GM12892 (cell line): ENCODE results near the gene SDCCAG8.

Experiments used
- POLR2AphosphoS5 ChIP-seq: IDR thresholded peaks from 2 replicates; pipeline ENCODE4 v1.6.1; 2011; ENCODE audit warnings: low read depth, low read length, control low read depth
- TAF1 ChIP-seq: IDR thresholded peaks from 2 replicates; pipeline ENCODE4 v1.6.1; 2011; ENCODE audit warnings: low read depth, mild to moderate bottlenecking, control low read depth, low read length, borderline replicate concordance

GRCh38 chr1:243233908-243234307 lies 21.9 kb upstream of the SDCCAG8 start:
- TF ChIP-seq TAF1 (no peak), POLR2AphosphoS5 (no peak)
